CD8-positive, alpha-beta memory T cell (primary cell): ENCODE results near the gene CLNK. TPM values are rescaled to one million over a fixed set of nuclear protein-coding genes. Genes with fewer than 3 reads are reported as not detected.

Source experiments
- CTCF ChIA-PET: fragments of 350-600 bp; sonication (Branson Sonifier 250); formaldehyde crosslinking; loops from one replicate; lab custom pipeline; 2021; ENCODE audit warnings: antibody characterized with exemption; lab: Charles Lee
- POLR2A ChIA-PET: fragments of 350-600 bp; sonication (Branson Sonifier 250); formaldehyde crosslinking; loops from one replicate; lab custom pipeline; 2021; ENCODE audit warnings: antibody characterized with exemption; lab: Charles Lee
- DNase-seq, 5 donors: peaks; one replicate each; pipeline versions ENCODE4 v3.0.0 to v3.0.0-alpha.2; 2020 to 2022; ENCODE audit warnings: mixed read lengths in 1 of 5
- H3K27ac ChIP-seq: one replicate; pipeline ENCODE4 v1.7.0; 2013; ENCODE audit warnings: low read depth, mild to moderate bottlenecking, low read length, moderate library complexity
- H3K27me3 ChIP-seq: 2 replicates; pipeline ENCODE4 v1.7.0; 2013; ENCODE audit warnings: low read length, mild to moderate bottlenecking; ENCODE audit not compliant: insufficient read depth, poor library complexity, severe bottlenecking
- H3K36me3 ChIP-seq: 2 replicates; pipeline ENCODE4 v1.7.0; 2013; ENCODE audit warnings: mild to moderate bottlenecking, low read length, moderate library complexity; ENCODE audit not compliant: insufficient read depth
- H3K4me1 ChIP-seq: 2 replicates; pipeline ENCODE4 v1.7.0; 2013; ENCODE audit warnings: mild to moderate bottlenecking, low read length, moderate library complexity; ENCODE audit not compliant: insufficient read depth
- H3K4me3 ChIP-seq: 2 replicates; pipeline ENCODE4 v1.7.0; 2013; ENCODE audit warnings: mild to moderate bottlenecking, low read length
- H3K9me3 ChIP-seq: 2 replicates; pipeline ENCODE4 v1.7.0; 2013; ENCODE audit warnings: mild to moderate bottlenecking, low read length
- H3K27ac Mint-ChIP-seq, 8 donors: one replicate each; pipeline ENCODE4 v1.8.0; 2020 to 2021; ENCODE audit warnings: mixed read lengths in 8 of 8, mild to moderate bottlenecking in 6 of 8, inconsistent platforms in 3 of 8, moderate library complexity in 3 of 8
- H3K27me3 Mint-ChIP-seq, 2 donors: one replicate each; pipeline ENCODE4 v1.8.0; 2020 to 2021; ENCODE audit warnings: mixed read lengths in 2 of 2, mild to moderate bottlenecking in 1 of 2, moderate library complexity in 1 of 2
- H3K36me3 Mint-ChIP-seq, 3 donors: one replicate each; pipeline ENCODE4 v1.8.0; 2020 to 2021; ENCODE audit warnings: mixed read lengths in 3 of 3, inconsistent platforms in 1 of 3, mild to moderate bottlenecking in 1 of 3
- H3K4me1 Mint-ChIP-seq, 3 donors: one replicate each; pipeline ENCODE4 v1.8.0; 2020 to 2021; ENCODE audit warnings: mixed read lengths in 3 of 3, inconsistent platforms in 1 of 3, mild to moderate bottlenecking in 1 of 3
- H3K4me3 Mint-ChIP-seq, 7 donors: one replicate each; pipeline ENCODE4 v1.8.0; 2020 to 2021; ENCODE audit warnings: mixed read lengths in 7 of 7, mild to moderate bottlenecking in 6 of 7, moderate library complexity in 4 of 7, inconsistent platforms in 2 of 7
- H3K9me3 Mint-ChIP-seq, 5 donors: one replicate each; pipeline ENCODE4 v1.8.0; 2020 to 2022; ENCODE audit warnings: mixed read lengths in 5 of 5, mild to moderate bottlenecking in 3 of 5, moderate library complexity in 2 of 5, inconsistent platforms in 1 of 5
- polyA plus RNA-seq: library from polyadenylated mRNA; unstranded; fragments of 300-500 nt; fragmentation: Illumina TruSeq; gene quantifications from one replicate; pipeline ENCODE4 v1.2.3, GENCODE V29; 2021
- total RNA-seq, 2 experiments: library from RNA; stranded (reverse); gene quantifications; one replicate each; pipeline ENCODE4 v1.2.3, GENCODE V29; 2021

CLNK gene
- total and polyA plus RNA-seq, 3 experiments from 2014 or later = 0.11 to 0.31 TPM; not detected in 1

DNA sequence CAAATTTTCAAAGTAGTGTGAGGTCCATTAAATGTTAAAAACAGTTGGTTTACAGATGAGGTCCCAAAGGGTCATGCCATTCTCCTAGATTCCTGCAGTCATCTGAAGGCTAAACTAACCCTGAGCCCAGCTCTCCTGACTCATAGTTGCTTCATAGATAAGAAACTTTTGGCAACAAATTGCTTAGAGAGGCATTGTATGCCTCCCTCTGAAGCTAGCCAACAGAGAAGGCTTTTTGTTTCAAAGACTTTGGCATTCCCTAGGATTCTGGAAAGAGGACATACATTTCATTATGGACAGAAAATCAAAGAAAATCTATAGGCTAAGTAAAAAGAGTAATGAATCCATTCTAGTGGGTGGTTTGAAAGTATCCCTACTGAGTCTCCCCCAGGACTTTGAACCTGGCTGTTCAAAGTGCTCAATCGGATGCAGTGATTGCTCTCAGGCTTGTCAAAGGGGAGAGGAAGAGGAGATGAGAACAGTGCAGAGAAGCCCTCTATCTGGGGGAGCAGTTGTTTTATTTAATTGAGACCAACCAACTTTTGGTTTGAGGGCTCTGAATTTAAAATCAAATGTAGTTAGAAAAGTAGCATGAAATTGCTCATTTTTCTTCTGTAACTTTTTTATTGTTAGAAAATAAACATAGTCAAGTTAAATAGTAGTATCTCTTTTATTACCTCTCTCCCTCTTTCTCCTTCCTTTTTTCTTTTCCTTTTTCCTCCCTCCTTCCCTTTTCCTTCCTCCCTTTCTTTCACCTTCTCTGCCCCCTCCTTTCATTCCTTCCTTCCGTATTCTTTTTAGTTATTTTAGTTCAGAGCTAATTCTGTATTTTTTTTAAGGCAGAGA is 155.1 kb downstream of the CLNK start:
- H3K27me3 Mint-ChIP-seq = peaks cover 4 to 22% of the 10 kb centered on the region in 2 donors
- Histone ChIP-seq H3K27me3 (no peaks in the 10 kb centered on the region), H3K4me1 (no peaks in the 10 kb centered on the region), H3K27ac (no peak overlapping the region), H3K9me3 (no peaks in the 10 kb centered on the region), H3K4me3 (no peak overlapping the region), H3K36me3 (no peaks in the 10 kb centered on the region)
- ChIA-PET CTCF (no interaction called here), POLR2A (no interaction called here)
- no peak for DNase-seq
- H3K4me1 Mint-ChIP-seq = no peaks in the 10 kb centered on the region
- H3K36me3 Mint-ChIP-seq = no peaks in the 10 kb centered on the region
- H3K27ac Mint-ChIP-seq = no peak overlapping the region
- H3K9me3 Mint-ChIP-seq = no peaks in the 10 kb centered on the region
- H3K4me3 Mint-ChIP-seq = no peak overlapping the region

DNA sequence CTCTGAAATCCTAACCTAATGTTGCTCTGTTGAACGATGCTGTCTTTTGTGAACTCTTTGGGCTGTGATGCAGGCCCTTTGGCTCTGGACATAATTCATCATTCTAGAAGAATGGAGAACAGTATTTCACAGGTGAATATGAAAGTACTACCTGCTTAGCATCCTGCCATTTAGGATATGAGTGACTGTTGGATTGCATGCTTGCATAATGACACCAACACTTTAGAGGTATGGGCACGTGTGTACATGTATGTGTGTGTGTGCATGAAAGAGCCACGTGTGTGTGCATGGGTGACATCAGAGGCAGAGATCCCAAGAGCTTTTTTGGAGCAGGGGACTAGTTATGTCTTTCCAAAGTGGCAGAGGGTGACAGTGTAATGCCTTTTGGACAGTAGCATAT is 157.1 kb downstream of the CLNK start:
- H3K4me3 Mint-ChIP-seq = no peak overlapping the region
- no peaks in the 10 kb centered on the region for H3K36me3 ChIP-seq
- H3K4me1 ChIP-seq = no peaks in the 10 kb centered on the region
- no peak overlapping the region for H3K4me3 ChIP-seq
- no peak for DNase-seq
- no peaks in the 10 kb centered on the region for H3K9me3 ChIP-seq
- H3K27me3 Mint-ChIP-seq = peaks cover 2 to 16% of the 10 kb centered on the region in 2 donors
- no peaks in the 10 kb centered on the region for H3K4me1 Mint-ChIP-seq
- H3K36me3 Mint-ChIP-seq = no peaks in the 10 kb centered on the region
- H3K9me3 Mint-ChIP-seq = no peaks in the 10 kb centered on the region
- ChIA-PET CTCF (no interaction called here), POLR2A (no interaction called here)
- no peaks in the 10 kb centered on the region for H3K27me3 ChIP-seq
- no peak overlapping the region for H3K27ac Mint-ChIP-seq
- no peak overlapping the region for H3K27ac ChIP-seq

DNA sequence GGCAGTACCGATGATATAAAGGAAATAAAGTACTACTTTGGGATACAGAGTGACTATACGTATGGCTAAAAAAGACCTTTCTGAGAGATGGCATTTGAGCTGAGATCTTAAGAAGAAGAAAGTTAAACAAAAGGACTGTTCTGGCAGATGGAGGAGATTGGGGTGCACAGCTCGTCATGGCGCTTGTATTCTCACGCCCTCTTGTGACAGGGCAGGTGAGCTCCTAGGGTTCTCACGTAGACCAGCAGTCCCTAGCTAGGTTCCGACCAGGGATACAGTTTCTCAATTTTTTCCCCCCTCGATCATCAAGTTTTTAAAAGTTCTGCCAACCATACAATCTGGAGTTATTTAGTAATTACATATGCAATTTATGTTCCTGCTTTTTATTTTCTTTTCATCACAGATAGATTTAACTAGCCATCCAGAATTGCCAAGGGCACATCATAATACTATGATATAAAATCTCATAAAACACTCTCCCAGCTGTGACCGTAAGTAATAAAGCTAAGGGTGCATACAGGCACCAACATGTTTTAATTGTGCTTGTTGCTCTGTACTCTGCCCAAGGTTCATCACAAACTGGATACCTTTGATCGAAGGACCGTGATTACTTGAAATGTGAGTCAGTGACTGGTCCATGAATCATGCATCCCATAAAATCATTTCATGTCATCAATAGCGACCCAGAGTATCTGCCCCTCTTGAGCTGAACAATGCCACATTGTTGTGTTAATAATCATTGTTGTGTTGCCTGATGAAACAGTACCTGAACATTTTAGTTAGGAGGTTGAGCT is 157.9 kb downstream of the CLNK start:
- no peaks in the 10 kb centered on the region for H3K36me3 Mint-ChIP-seq
- no peaks in the 10 kb centered on the region for H3K9me3 Mint-ChIP-seq
- H3K27me3 Mint-ChIP-seq = peaks cover 3 to 11% of the 10 kb centered on the region in 2 donors
- no peaks in the 10 kb centered on the region for H3K36me3 ChIP-seq
- H3K4me3 Mint-ChIP-seq = no peak overlapping the region
- no peaks in the 10 kb centered on the region for H3K9me3 ChIP-seq
- no peak overlapping the region for H3K27ac ChIP-seq
- CTCF ChIA-PET = interaction anchor here (1.2 kb wide), 1 partner anchor 65 kb away, joined by 3 read pairs; no protein-coding TSS in a partner anchor
- no peaks in the 10 kb centered on the region for H3K4me1 Mint-ChIP-seq
- no peaks in the 10 kb centered on the region for H3K4me1 ChIP-seq
- POLR2A ChIA-PET = no interaction called here
- no peak for DNase-seq
- peak overlapping the region in 1 of 8 donors; percentile 11 for H3K27ac Mint-ChIP-seq
- no peak overlapping the region for H3K4me3 ChIP-seq
- H3K27me3 ChIP-seq = no peaks in the 10 kb centered on the region

DNA sequence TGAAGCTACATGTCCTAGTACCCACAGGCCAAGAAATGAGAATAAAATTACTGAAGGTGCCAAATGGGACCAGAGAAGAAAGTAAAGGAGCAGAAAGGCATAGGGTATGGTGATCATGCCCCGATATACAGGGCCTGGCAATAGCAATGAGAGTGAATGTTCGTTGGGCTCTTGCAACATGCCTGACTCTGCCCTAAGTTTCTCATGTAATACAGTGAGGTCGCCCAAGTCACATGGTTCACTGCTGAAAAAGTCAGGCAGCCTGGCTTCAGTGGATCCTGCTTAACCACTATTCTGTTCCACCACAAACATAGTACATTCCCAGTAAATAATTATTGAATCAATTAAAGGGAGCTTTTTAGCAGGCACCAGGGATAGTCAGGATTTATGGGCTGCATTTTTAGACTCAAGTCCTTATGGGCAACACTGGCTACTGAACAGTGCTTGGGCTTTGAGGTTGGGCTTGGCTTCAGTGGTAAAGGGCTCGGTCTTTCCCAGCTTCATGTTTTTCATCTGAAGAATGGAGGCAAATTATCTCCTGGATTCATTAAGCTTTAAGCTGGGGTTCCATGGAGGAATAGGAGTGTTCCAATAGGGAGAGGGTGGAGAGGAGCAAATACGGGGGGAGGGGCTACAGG is 160.3 kb downstream of the CLNK start:
- no peaks in the 10 kb centered on the region for H3K4me1 ChIP-seq
- Mint-ChIP-seq H3K9me3 (no peaks in the 10 kb centered on the region), H3K4me1 (no peaks in the 10 kb centered on the region), H3K27ac (no peak overlapping the region), H3K27me3 (peaks cover 1 to 7% of the 10 kb centered on the region in 2 donors), H3K4me3 (no peak overlapping the region), H3K36me3 (no peaks in the 10 kb centered on the region)
- no peak overlapping the region for H3K4me3 ChIP-seq
- no peaks in the 10 kb centered on the region for H3K27me3 ChIP-seq
- H3K9me3 ChIP-seq = no peaks in the 10 kb centered on the region
- POLR2A ChIA-PET = no interaction called here
- H3K36me3 ChIP-seq = no peaks in the 10 kb centered on the region
- CTCF ChIA-PET = no interaction called here
- DNase-seq = no peak
- no peak overlapping the region for H3K27ac ChIP-seq

DNA sequence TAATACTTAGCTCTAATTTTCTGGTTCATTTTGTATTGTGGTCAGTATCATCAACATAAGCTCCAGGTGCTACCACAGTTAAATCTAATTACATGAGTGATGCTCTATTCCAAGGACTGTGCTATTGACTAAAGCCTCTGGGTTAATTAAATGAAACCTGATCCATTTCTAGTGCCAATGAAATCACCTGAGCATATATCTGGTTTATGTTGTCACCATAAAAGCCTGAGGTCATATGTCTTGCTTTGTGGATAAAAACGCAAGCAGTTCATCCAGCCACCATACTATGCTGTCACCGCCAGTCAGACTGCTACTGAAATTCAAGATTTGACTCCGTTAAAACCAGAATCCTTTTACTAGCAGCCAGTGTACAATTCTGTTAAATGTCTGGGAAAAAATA is 163.1 kb downstream of the CLNK start:
- Histone ChIP-seq H3K36me3 (no peaks in the 10 kb centered on the region), H3K27ac (no peak overlapping the region), H3K9me3 (no peaks in the 10 kb centered on the region), H3K4me1 (no peaks in the 10 kb centered on the region), H3K4me3 (no peak overlapping the region), H3K27me3 (no peaks in the 10 kb centered on the region)
- DNase-seq = no peak
- Mint-ChIP-seq H3K9me3 (no peaks in the 10 kb centered on the region), H3K36me3 (no peaks in the 10 kb centered on the region), H3K27me3 (peaks cover 1 to 14% of the 10 kb centered on the region in 2 donors), H3K4me1 (no peaks in the 10 kb centered on the region), H3K4me3 (no peak overlapping the region), H3K27ac (no peak overlapping the region)
- POLR2A ChIA-PET = no interaction called here
- CTCF ChIA-PET = no interaction called here

DNA sequence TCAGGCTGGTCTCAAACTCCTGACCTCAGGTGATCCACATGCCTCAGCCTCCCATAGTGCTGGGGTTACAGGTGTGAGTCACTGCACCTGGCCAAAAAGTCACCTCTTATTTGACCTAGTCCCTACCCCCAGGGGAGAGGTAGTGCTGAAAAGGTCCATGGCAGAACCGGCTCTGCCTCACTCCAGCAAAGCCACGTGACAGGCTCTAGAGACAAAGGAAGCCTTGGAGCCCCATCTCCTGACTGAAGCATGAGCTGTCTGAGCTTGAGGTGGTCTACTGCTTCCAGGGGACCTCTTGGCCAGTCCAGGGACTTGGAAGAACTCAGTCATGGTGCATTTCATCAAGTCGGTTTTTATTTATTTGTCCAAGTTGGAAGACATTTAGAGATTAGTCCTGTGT is 174.8 kb downstream of the CLNK start:
- Histone ChIP-seq H3K4me3 (no peak overlapping the region), H3K4me1 (no peaks in the 10 kb centered on the region), H3K36me3 (no peaks in the 10 kb centered on the region), H3K27me3 (no peaks in the 10 kb centered on the region), H3K27ac (no peak overlapping the region), H3K9me3 (no peaks in the 10 kb centered on the region)
- no peak for DNase-seq
- Mint-ChIP-seq H3K27ac (no peak overlapping the region), H3K36me3 (no peaks in the 10 kb centered on the region), H3K27me3 (peaks cover 1 to 16% of the 10 kb centered on the region in 2 donors), H3K9me3 (peaks cover 0 to 11% (median 6%) of the 10 kb centered on the region in 5 donors), H3K4me3 (no peak overlapping the region), H3K4me1 (peaks cover 4 to 6% (median 5%) of the 10 kb centered on the region in 3 donors)
- CTCF ChIA-PET = no interaction called here
- POLR2A ChIA-PET = no interaction called here

DNA sequence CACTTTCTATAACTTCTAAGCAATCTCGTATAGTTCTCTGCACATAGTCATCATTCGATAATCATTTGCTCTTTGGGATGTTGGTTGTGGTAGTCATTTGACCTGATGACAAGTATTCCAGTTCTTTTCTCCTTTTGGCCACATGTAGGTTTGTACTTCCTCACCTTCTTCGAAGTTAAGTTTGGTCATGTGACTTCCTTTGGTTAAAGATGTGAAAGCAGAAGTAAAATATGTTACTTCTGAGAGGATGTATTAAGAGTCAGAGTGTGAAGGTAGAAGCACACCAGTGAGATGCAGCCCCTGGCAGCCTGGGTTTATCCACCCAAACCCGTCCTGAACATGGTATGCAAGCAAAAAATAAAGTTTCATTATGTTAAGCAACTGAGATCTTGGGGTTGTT is 178.5 kb downstream of the CLNK start:
- POLR2A ChIA-PET = no interaction called here
- H3K27ac ChIP-seq = no peak overlapping the region
- H3K4me1 Mint-ChIP-seq = peaks cover 4 to 6% (median 5%) of the 10 kb centered on the region in 3 donors

More for the DNA sequence above, 178.5 kb downstream of the CLNK start:
- no peaks in the 10 kb centered on the region for H3K36me3 ChIP-seq
- H3K9me3 Mint-ChIP-seq = peaks cover 0 to 11% (median 6%) of the 10 kb centered on the region in 5 donors
- no peak overlapping the region for H3K4me3 Mint-ChIP-seq
- H3K36me3 Mint-ChIP-seq = no peaks in the 10 kb centered on the region
- CTCF ChIA-PET = no interaction called here
- peaks cover 2% of the 10 kb centered on the region for H3K27me3 ChIP-seq
- no peak for DNase-seq
- H3K4me1 ChIP-seq = no peaks in the 10 kb centered on the region
- H3K27me3 Mint-ChIP-seq = peaks cover 3 to 15% of the 10 kb centered on the region in 2 donors
- H3K4me3 ChIP-seq = no peak overlapping the region
- H3K27ac Mint-ChIP-seq = no peak overlapping the region
- H3K9me3 ChIP-seq = no peaks in the 10 kb centered on the region
